Thyroid gland (tissue), 4 donors: ENCODE measurements around the gene MT1E. TPM values are rescaled to one million over a fixed set of nuclear protein-coding genes. Genes with fewer than 3 reads are reported as not detected.
A peak's percentile ranks its signal among the peaks of the same experiment; 100 is the strongest.

Experiments used
- DNase-seq, 2 donors: peaks; one replicate each; pipeline ENCODE4 v3.0.0-alpha.2; 2019
- H3K27ac ChIP-seq, 3 donors: fragments of 200-600 bp; sonication (generic); 1 replicate in 2 of 3; 2 replicates in 1 of 3; pipeline ENCODE4 v1.5.1; 2016 to 2019; ENCODE audit warnings: mild to moderate bottlenecking in 1 of 3, moderate library complexity in 1 of 3
- H3K27me3 ChIP-seq: fragments of 200-600 bp; sonication (generic); one replicate; pipeline ENCODE4 v1.5.1; 2019
- H3K36me3 ChIP-seq, 2 donors: fragments of 200-600 bp; sonication (generic); one replicate each; pipeline ENCODE4 v1.5.1; 2016 to 2019
- H3K4me1 ChIP-seq, 2 donors: fragments of 200-600 bp; sonication (generic); one replicate each; pipeline ENCODE4 v1.5.1; 2017 to 2019
- H3K4me3 ChIP-seq, 3 donors: fragments of 200-600 bp; sonication (generic); replicated peaks in 1 of 3; 1 replicate in 2 of 3; 2 replicates in 1 of 3; pipeline ENCODE4 v1.5.1; 2016; ENCODE audit warnings: mild to moderate bottlenecking in 1 of 3
- H3K9me3 ChIP-seq: fragments of 200-600 bp; sonication (generic); one replicate; pipeline ENCODE4 v1.5.1; 2017
- POLR2A ChIP-seq, 2 donors: fragments of 450-650 bp; IDR thresholded peaks; one replicate each; pipeline ENCODE4 v1.6.1; 2017; ENCODE audit warnings: antibody characterized with exemption in 2 of 2, mild to moderate bottlenecking in 2 of 2, moderate library complexity in 1 of 2
- WGBS, 2 donors: methylation state at CpG; one replicate each; pipeline ENCODE4 v1.1.5; 2017; 5-methylcytosine and 5-hydroxymethylcytosine counted together
- intact Hi-C: fragments of 100-400 bp; cut with DNase I; formaldehyde crosslinking; loops from one replicate; pipeline ENCODE4 v1.15.1; 2023
- total RNA-seq, 4 donors: library from RNA; depleted of rRNA; stranded (reverse); fragments of >200 nt; gene quantifications; one replicate each; pipeline ENCODE4 v1.2.3, GENCODE V29; 2016
- TF ChIP-seq, protein P1 (sequence below), 6 experiments: fragments of 200-600 bp in 3 of 6; fragments of 450-650 bp in 3 of 6; sonication (generic) in 3 of 6; IDR thresholded peaks; one replicate each; pipeline ENCODE4 v1.5.1; 2016 to 2019; ENCODE audit warnings: antibody characterized with exemption in 6 of 6, mild to moderate bottlenecking in 2 of 6, inconsistent platforms in 1 of 6, moderate library complexity in 1 of 6

MT1E gene
- total RNA-seq, 4 donors from 2014 or later, result 111 to 1,129 (median 368) TPM

DNA sequence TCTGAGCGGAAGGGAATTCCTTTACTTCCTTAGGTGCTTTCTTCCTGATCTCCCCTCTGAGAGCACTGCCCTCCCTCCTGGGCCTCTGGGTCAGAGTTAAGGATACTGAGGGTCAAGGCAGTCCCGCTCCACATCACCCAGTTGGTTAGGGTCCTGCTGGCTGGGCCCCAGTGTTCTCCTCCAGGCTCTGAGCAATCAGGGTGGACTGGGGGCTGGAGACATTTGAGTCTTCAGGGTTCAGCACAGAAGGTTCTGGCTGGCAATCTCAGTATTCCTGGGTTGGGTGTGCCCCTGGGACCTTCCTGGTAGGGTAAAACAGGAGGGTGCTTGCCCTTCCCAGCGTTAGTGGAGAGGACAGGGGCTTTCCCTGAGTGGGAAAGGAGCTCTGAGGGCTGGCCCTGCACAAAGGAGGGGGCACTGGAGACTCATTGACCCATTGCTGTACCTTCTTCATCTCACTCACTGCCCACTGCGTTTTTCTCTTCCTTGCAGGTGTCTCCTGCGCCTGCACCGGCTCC is 7.3 kb downstream of the MT1E start:
- Histone ChIP-seq H3K4me3 (peak overlapping the region; percentile 14 to 41 (median 21)), H3K36me3 (no peaks in the 10 kb centered on the region), H3K9me3 (no peaks in the 10 kb centered on the region), H3K4me1 (peaks cover 0 to 14% of the 10 kb centered on the region in 2 donors), H3K27ac (peak overlapping the region; percentile 22 to 73 (median 27)), H3K27me3 (peaks cover 4% of the 10 kb centered on the region)
- TF ChIP-seq POLR2A (IDR thresholded peaks at IDR 0.05), result no peak
- TF ChIP-seq, protein P1, sequence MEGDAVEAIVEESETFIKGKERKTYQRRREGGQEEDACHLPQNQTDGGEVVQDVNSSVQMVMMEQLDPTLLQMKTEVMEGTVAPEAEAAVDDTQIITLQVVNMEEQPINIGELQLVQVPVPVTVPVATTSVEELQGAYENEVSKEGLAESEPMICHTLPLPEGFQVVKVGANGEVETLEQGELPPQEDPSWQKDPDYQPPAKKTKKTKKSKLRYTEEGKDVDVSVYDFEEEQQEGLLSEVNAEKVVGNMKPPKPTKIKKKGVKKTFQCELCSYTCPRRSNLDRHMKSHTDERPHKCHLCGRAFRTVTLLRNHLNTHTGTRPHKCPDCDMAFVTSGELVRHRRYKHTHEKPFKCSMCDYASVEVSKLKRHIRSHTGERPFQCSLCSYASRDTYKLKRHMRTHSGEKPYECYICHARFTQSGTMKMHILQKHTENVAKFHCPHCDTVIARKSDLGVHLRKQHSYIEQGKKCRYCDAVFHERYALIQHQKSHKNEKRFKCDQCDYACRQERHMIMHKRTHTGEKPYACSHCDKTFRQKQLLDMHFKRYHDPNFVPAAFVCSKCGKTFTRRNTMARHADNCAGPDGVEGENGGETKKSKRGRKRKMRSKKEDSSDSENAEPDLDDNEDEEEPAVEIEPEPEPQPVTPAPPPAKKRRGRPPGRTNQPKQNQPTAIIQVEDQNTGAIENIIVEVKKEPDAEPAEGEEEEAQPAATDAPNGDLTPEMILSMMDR (IDR thresholded peaks at IDR 0.05), result no peak
- DNase-seq, result no peak
- intact Hi-C loops, result no loop called here
- 52 to 58% methylated on average over 6 of the region's 6 CpGs for WGBS, 2 donors

DNA sequence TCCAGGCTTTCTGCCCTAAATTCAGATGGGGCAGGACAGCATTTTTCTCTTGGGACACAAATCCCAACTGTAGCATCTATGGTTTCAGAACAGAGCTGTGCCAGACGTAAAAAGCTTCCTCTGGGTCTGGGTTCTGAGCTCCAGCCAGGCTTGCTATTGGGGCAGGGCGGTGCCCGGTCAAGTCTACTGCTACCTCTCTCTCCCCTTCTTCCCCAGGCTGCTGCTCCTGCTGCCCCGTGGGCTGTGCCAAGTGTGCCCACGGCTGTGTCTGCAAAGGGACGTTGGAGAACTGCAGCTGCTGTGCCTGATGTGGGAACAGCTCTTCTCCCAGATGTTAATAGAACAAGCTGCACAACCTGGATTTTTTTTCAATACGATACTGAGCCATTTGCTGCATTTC is 8.0 kb downstream of the MT1E start:
- Histone ChIP-seq H3K4me3 (peak overlapping the region in 1 of 3 donors; percentile 41), H3K9me3 (no peaks in the 10 kb centered on the region), H3K36me3 (no peaks in the 10 kb centered on the region), H3K4me1 (peaks cover under 1 to 18% of the 10 kb centered on the region in 2 donors), H3K27ac (no peak overlapping the region), H3K27me3 (peaks cover 4% of the 10 kb centered on the region)
- 79 to 80% methylated on average over 7 of the region's 7 CpGs for WGBS, 2 donors
- no peak for DNase-seq
- intact Hi-C loops, result no loop called here
- TF ChIP-seq, protein P1 (IDR thresholded peaks at IDR 0.05), result no peak
- TF ChIP-seq POLR2A (IDR thresholded peaks at IDR 0.05), result no peak

DNA sequence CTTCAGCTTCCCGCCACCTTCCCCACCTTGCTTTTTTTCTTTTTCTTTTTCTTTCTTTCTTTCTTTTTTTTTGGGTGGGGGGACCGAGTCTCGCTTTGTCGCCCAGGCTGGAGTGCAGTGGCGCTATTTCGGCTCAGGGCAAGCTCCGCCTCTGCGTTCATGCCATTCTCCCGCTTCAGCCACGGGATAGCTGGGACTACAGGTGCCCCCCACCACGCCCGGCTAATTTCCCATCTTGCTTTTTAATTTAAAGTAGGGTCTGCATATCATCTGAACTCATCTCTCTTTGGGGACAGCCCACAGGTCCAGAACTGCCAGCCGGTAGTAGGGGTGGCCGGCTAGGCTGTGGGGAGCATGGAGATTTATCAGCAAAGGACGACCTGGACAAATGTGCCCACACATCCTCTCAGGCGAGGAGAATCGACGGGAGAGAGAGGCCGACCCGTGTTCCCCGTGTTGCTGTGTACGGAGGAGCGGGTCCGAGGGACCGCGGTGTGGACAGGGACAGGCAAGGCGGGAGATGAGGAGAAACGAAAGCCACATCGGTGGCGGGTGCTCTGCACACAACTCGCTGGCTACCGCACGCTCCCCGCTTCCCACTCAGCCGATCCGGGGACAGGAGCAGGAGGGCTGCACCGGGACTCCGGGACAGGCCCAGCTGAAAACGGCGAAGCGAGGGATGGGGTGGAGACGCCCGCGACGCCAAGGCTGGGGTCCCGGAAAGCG is 9.3 kb downstream of the MT1E start:
- intact Hi-C loops, result no loop called here
- no peak for DNase-seq
- no peaks in the 10 kb centered on the region for H3K9me3 ChIP-seq
- no peak overlapping the region for H3K4me3 ChIP-seq
- peaks cover 4% of the 10 kb centered on the region for H3K27me3 ChIP-seq
- TF ChIP-seq POLR2A (IDR thresholded peaks at IDR 0.05), result no peak
- TF ChIP-seq, protein P1 (IDR thresholded peaks at IDR 0.05), result no peak
- no peak overlapping the region for H3K27ac ChIP-seq
- peaks cover 4 to 20% of the 10 kb centered on the region in 2 donors for H3K4me1 ChIP-seq
- 41 to 45% methylated on average over 39 to 47 of the region's 47 CpGs for WGBS, 2 donors
- H3K36me3 ChIP-seq, result no peaks in the 10 kb centered on the region

DNA sequence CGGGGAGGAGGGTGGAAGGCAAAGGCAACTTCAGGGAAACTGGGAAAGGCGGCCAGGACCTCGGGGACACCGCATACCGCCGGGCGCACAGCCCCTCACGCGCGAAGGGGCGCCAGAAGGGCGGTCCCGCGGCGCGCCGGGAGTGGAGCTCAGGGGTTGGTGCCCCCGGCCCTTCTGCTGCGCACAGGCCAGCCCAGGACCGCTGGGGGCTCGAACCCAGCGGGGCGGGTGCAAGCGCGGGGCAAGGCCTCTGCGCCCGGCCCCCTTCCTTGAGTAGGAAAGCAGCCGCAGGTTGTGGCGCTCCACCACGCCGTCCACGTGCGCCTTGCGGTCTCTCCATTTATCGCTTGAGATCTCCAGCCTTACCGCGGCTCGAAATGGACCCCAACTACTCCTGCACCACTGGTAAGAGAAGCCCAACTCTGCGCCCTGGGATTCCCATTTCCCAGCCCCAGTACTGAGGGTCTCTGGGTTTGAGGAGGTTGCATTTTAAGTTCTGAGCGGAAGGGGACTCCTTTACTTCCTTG is 9.9 kb downstream of the MT1E start:
- Histone ChIP-seq H3K4me3 (no peak overlapping the region), H3K36me3 (no peaks in the 10 kb centered on the region), H3K4me1 (peaks cover 4 to 20% of the 10 kb centered on the region in 2 donors), H3K27me3 (peaks cover 4% of the 10 kb centered on the region), H3K27ac (no peak overlapping the region), H3K9me3 (no peaks in the 10 kb centered on the region)
- intact Hi-C loops, result no loop called here
- TF ChIP-seq, protein P1 (IDR thresholded peaks at IDR 0.05), result no peak
- TF ChIP-seq POLR2A (IDR thresholded peaks at IDR 0.05), result no peak
- WGBS, 2 donors, result 29 to 41% methylated on average over 26 to 29 of the region's 40 CpGs
- DNase-seq, result no peak
